Caco-2 (cell line): Measurements from ENCODE around the gene LRRC4C. TPM values are rescaled to one million over a fixed set of nuclear protein-coding genes. Genes with fewer than 3 reads are reported as not detected.
"Not testable (repeated sequence)": the region's sequence is repeated elsewhere in the genome, so short reads cannot be mapped to it uniquely, and the experiment has no call there.

Experiments used
- BruUV-seq: library from RNA; stranded (reverse); fragments of 400-500 nt; replicated peaks from 2 replicates; lab custom pipeline; 2021; lab: Mats Ljungman, UMichigan
- CTCF ChIA-PET: fragments of 300-600 bp; sonication (Branson Sonifier 250); formaldehyde crosslinking; loops from one replicate; lab custom pipeline; 2022; ENCODE audit warnings: antibody characterized with exemption; lab: Charles Lee
- POLR2A ChIA-PET: fragments of 300-600 bp; sonication (Branson Sonifier 250); formaldehyde crosslinking; loops from one replicate; lab custom pipeline; 2022; ENCODE audit warnings: antibody characterized with exemption; lab: Charles Lee
- DNase-seq, 2 experiments: peaks; one replicate each; pipeline versions ENCODE4 v3.0.0 to v3.0.0-alpha.2; 2020 to 2022
- H3K27me3 ChIP-seq: replicated peaks from 2 replicates; pipeline ENCODE4 v1.6.0; 2011; ENCODE audit warnings: low read length; ENCODE audit not compliant: control insufficient read depth, insufficient read depth
- H3K36me3 ChIP-seq: 2 replicates; pipeline ENCODE4 v1.5.1; 2011; ENCODE audit warnings: low read length; ENCODE audit not compliant: control insufficient read depth, insufficient read depth
- H3K4me1 ChIP-seq: fragments of 250-450 bp; sonication (Bioruptor Pico); 2 replicates; pipeline ENCODE4 v1.5.1; 2020; ENCODE audit warnings: mild to moderate bottlenecking
- H3K4me3 ChIP-seq: 2 replicates; pipeline ENCODE4 v1.5.1; 2011; ENCODE audit warnings: low read depth, mild to moderate bottlenecking, control low read depth, low read length
- H3K9me3 ChIP-seq: fragments of 250-450 bp; sonication (Bioruptor Pico); 2 replicates; pipeline ENCODE4 v1.5.1; 2020; ENCODE audit warnings: mild to moderate bottlenecking, moderate library complexity
- H3K27ac Mint-ChIP-seq: one replicate; pipeline ENCODE4 v1.8.0; 2022; ENCODE audit warnings: mixed read lengths; ENCODE audit not compliant: unreplicated experiment
- H3K27me3 Mint-ChIP-seq: one replicate; pipeline ENCODE4 v1.8.0; 2022; ENCODE audit warnings: mixed read lengths; ENCODE audit not compliant: insufficient read depth, unreplicated experiment
- H3K36me3 Mint-ChIP-seq: one replicate; pipeline ENCODE4 v1.8.0; 2022; ENCODE audit warnings: mild to moderate bottlenecking, mixed read lengths; ENCODE audit not compliant: insufficient read depth, unreplicated experiment
- H3K4me1 Mint-ChIP-seq: one replicate; pipeline ENCODE4 v1.8.0; 2022; ENCODE audit warnings: low read depth, mixed read lengths; ENCODE audit not compliant: unreplicated experiment
- H3K4me3 Mint-ChIP-seq: one replicate; pipeline ENCODE4 v1.8.0; 2022; ENCODE audit warnings: mild to moderate bottlenecking, moderate library complexity, mixed read lengths; ENCODE audit not compliant: unreplicated experiment
- H3K9me3 Mint-ChIP-seq: one replicate; pipeline ENCODE4 v1.8.0; 2022; ENCODE audit warnings: mixed read lengths; ENCODE audit not compliant: unreplicated experiment
- intact Hi-C: fragments of 100-400 bp; cut with micrococcal nuclease; formaldehyde crosslinking; loops from one replicate; pipeline ENCODE4 v1.10.0; 2022; ENCODE audit not compliant: unreplicated experiment
- total RNA-seq: library from RNA; stranded (reverse); gene quantifications from 2 replicates; pipeline ENCODE4 v1.2.3, GENCODE V29; 2022
- TF ChIP-seq, protein P1 (sequence below), 2 experiments: fragments of 200-600 bp in 1 of 2; IDR thresholded peaks; 1 replicate in 1 of 2; 2 replicates in 1 of 2; pipeline versions ENCODE4 v1.5.1 to v1.8.0; 2011 to 2022; ENCODE audit warnings: antibody characterized with exemption in 1 of 2, control low read depth in 1 of 2, inconsistent platforms in 1 of 2, low read depth in 1 of 2, low read length in 1 of 2, mild to moderate bottlenecking in 1 of 2, moderate library complexity in 1 of 2; ENCODE audit not compliant: insufficient read depth in 1 of 2, severe bottlenecking in 1 of 2, unreplicated experiment in 1 of 2

The LRRC4C gene
- total RNA-seq, 1 experiment from 2014 or later = not detected

DNA sequence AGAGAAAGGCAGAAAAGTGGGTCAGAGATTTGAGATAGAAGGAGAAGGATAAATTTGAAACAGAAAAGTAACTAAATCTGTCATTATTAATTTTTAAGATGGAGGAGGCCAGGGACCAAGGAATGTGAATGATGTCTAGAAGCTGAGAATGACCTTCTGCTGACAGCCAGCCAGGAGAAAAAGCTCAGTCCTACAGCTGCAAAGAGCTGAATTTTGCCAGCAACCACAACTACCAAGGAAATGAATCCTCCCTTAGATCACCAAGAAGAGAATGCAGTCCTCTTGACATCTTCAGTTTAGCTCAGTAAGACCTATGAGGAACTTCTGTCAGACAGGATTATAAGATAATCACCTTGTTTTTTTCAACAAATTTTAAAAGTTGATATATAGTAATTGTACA, 538.2 kb downstream of the LRRC4C start:
- intact Hi-C loops = no loop called here
- Mint-ChIP-seq H3K27me3 (no peaks in the 10 kb centered on the region), H3K27ac (no peak overlapping the region), H3K9me3 (no peaks in the 10 kb centered on the region), H3K36me3 (no peaks in the 10 kb centered on the region), H3K4me1 (no peaks in the 10 kb centered on the region), H3K4me3 (no peak overlapping the region)
- TF ChIP-seq, protein P1, sequence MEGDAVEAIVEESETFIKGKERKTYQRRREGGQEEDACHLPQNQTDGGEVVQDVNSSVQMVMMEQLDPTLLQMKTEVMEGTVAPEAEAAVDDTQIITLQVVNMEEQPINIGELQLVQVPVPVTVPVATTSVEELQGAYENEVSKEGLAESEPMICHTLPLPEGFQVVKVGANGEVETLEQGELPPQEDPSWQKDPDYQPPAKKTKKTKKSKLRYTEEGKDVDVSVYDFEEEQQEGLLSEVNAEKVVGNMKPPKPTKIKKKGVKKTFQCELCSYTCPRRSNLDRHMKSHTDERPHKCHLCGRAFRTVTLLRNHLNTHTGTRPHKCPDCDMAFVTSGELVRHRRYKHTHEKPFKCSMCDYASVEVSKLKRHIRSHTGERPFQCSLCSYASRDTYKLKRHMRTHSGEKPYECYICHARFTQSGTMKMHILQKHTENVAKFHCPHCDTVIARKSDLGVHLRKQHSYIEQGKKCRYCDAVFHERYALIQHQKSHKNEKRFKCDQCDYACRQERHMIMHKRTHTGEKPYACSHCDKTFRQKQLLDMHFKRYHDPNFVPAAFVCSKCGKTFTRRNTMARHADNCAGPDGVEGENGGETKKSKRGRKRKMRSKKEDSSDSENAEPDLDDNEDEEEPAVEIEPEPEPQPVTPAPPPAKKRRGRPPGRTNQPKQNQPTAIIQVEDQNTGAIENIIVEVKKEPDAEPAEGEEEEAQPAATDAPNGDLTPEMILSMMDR (IDR thresholded peaks at IDR 0.05; ENCODE audit: insufficient read depth in 1 of 2, low read depth in 1 of 2, low read length in 1 of 2, severe bottlenecking in 1 of 2, unreplicated experiment in 1 of 2) = no peak
- Histone ChIP-seq H3K4me1 (no peaks in the 10 kb centered on the region), H3K4me3 (no peak overlapping the region), H3K27me3 (no peaks in the 10 kb centered on the region), H3K9me3 (no peaks in the 10 kb centered on the region), H3K36me3 (no peaks in the 10 kb centered on the region)
- ChIA-PET CTCF (no interaction called here), POLR2A (no interaction called here)
- no peak for DNase-seq
- BruUV-seq = no TSS peak

DNA sequence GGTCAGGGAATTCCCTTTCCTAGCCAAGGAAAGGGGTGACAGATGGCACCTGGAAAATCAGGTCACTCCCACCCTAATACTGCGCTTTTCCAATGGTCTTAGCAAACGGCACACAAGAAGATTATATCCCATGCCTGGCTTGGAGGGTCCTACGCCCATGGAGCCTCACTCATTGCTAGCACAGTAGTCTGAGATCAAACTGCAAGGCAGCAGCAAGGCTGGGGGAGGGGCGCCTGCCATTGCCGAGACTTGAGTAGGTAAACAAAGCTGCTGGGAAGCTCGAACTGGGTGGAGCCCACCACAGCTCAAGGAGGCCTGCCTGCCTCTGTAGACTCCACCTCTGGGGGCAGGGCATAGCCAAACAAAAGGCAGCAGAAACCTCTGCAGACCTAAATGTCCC, 548.7 kb downstream of the LRRC4C start:
- BruUV-seq, CTCF ChIA-PET, intact Hi-C loops, H3K36me3 Mint-ChIP-seq, H3K4me1 Mint-ChIP-seq, POLR2A ChIA-PET, H3K36me3 ChIP-seq, H3K4me3 Mint-ChIP-seq, H3K4me1 ChIP-seq, H3K27me3 ChIP-seq, H3K9me3 ChIP-seq, DNase-seq, H3K27me3 Mint-ChIP-seq, H3K27ac Mint-ChIP-seq, H3K4me3 ChIP-seq: not testable (repeated sequence)
- H3K9me3 Mint-ChIP-seq = peaks cover 19% of the 10 kb centered on the region

DNA sequence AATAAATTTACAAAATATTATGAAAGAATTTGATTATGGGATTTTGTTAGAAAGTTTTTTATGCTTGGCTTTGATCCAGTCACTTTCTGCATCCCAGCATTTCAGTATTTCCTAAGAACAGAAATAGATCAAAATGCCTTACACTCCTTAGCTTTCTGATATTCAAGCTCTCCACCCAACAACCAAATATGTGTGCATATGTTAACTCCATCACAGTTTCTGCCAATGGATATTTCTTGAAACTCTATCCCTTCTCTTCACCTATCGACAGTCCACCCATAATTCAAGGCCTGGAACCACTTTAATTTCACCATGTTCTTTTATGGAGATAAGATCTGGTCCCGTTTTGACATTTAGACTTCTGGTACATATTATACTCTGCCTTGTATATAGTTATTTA, 565.0 kb downstream of the LRRC4C start:
- ChIA-PET POLR2A (no interaction called here), CTCF (no interaction called here)
- Mint-ChIP-seq H3K27ac (no peak overlapping the region), H3K4me3 (no peak overlapping the region), H3K9me3 (no peaks in the 10 kb centered on the region), H3K27me3 (peaks cover 2% of the 10 kb centered on the region), H3K36me3 (no peaks in the 10 kb centered on the region), H3K4me1 (no peaks in the 10 kb centered on the region)
- no peaks in the 10 kb centered on the region for H3K9me3 ChIP-seq
- no peaks in the 10 kb centered on the region for H3K27me3 ChIP-seq
- no peak for DNase-seq
- intact Hi-C loops = no loop called here
- no peak overlapping the region for H3K4me3 ChIP-seq
- no peaks in the 10 kb centered on the region for H3K4me1 ChIP-seq
- TF ChIP-seq, protein P1 (IDR thresholded peaks at IDR 0.05; ENCODE audit: insufficient read depth in 1 of 2, low read depth in 1 of 2, low read length in 1 of 2, severe bottlenecking in 1 of 2, unreplicated experiment in 1 of 2) = no peak
- no TSS peak for BruUV-seq
- H3K36me3 ChIP-seq = no peaks in the 10 kb centered on the region
